Endothelial cell of umbilical vein (primary cell): ENCODE results near the gene OPRL1. TPM values are rescaled to one million over a fixed set of nuclear protein-coding genes. Genes with fewer than 3 reads are reported as not detected.

Experiments used
- BruUV-seq: library from RNA; stranded (reverse); fragments of 400-500 nt; replicated peaks from 2 replicates; lab custom pipeline; 2021; lab: Mats Ljungman, UMichigan
- CTCF ChIA-PET: fragments of 300-600, 350-600 bp; sonication (Branson Sonifier 250); formaldehyde crosslinking; loops from one replicate; lab custom pipeline; 2021; ENCODE audit warnings: antibody characterized with exemption, inconsistent platforms; lab: Charles Lee
- POLR2A ChIA-PET: fragments of 300-600, 350-600 bp; sonication (Branson Sonifier 250); formaldehyde crosslinking; loops from one replicate; lab custom pipeline; 2021; ENCODE audit warnings: antibody characterized with exemption, inconsistent platforms; lab: Charles Lee
- DNase-seq: peaks from one replicate; pipeline ENCODE4 v3.0.0-alpha.2; 2011; ENCODE audit warnings: low read depth, low spot score
- FAIRE-seq: peaks from 2 replicates; lab custom pipeline; 2011; peaks lifted over from hg19 to GRCh38; lab: Jason Lieb, UNC
- H2AFZ ChIP-seq: 2 replicates; pipeline ENCODE4 v1.6.0; 2012; ENCODE audit warnings: low read depth, low read length, control low read depth, inconsistent platforms
- H3K27ac ChIP-seq: 2 replicates; pipeline ENCODE4 v1.5.1; 2011; ENCODE audit warnings: low read depth, mild to moderate bottlenecking, control low read depth, low read length, moderate library complexity; ENCODE audit not compliant: insufficient read depth
- H3K27me3 ChIP-seq, 2 experiments: 2 replicates each; pipeline versions ENCODE4 v1.6.0 to v1.6.1; 2011; ENCODE audit warnings: low read length in 2 of 2, mixed read lengths in 1 of 2; ENCODE audit not compliant: control insufficient read depth in 2 of 2, insufficient read depth in 2 of 2
- H3K36me3 ChIP-seq, 2 experiments: 2 replicates in 1 of 2; 3 replicates in 1 of 2; pipeline ENCODE4 v1.5.1; 2011; ENCODE audit warnings: low read length in 2 of 2, mild to moderate bottlenecking in 1 of 2, moderate library complexity in 1 of 2; ENCODE audit not compliant: control insufficient read depth in 2 of 2, insufficient read depth in 2 of 2; ENCODE audit errors: extremely low read depth in 1 of 2
- H3K4me1 ChIP-seq: 3 replicates; pipeline ENCODE4 v1.5.1; 2011; ENCODE audit warnings: mild to moderate bottlenecking, low read length; ENCODE audit not compliant: control insufficient read depth, insufficient read depth; ENCODE audit errors: extremely low read depth
- H3K4me2 ChIP-seq: 2 replicates; pipeline ENCODE4 v1.6.1; 2011; ENCODE audit warnings: low read length, control low read depth, mixed read lengths; ENCODE audit not compliant: insufficient read depth
- H3K4me3 ChIP-seq, 3 experiments: fragments of 200-600 bp in 1 of 3; sonication (generic), shearing (Covaris generic) in 1 of 3; replicated peaks in 1 of 3; 2 replicates each; pipeline ENCODE4 v1.5.1; 2011 to 2016; ENCODE audit warnings: control low read depth in 3 of 3, low read length in 3 of 3, mild to moderate bottlenecking in 2 of 3, inconsistent platforms in 1 of 3, low read depth in 1 of 3, moderate library complexity in 1 of 3; ENCODE audit not compliant: insufficient read depth in 1 of 3
- H3K79me2 ChIP-seq: 2 replicates; pipeline ENCODE4 v1.6.0; 2012; ENCODE audit warnings: low read length, inconsistent platforms; ENCODE audit not compliant: control insufficient read depth, insufficient read depth
- H3K9ac ChIP-seq: replicated peaks from 2 replicates; pipeline ENCODE3; 2011; ENCODE audit warnings: low read length, control low read depth; ENCODE audit not compliant: insufficient read depth; ENCODE audit errors: extremely low read depth
- H3K9me1 ChIP-seq: replicated peaks from 3 replicates; pipeline ENCODE4 v1.6.0; 2011; ENCODE audit warnings: mild to moderate bottlenecking, low read length; ENCODE audit not compliant: control insufficient read depth, insufficient read depth; ENCODE audit errors: extremely low read depth
- H3K9me3 ChIP-seq: replicated peaks from 2 replicates; pipeline ENCODE4 v1.5.1; 2012; ENCODE audit warnings: low read length, inconsistent platforms; ENCODE audit not compliant: control insufficient read depth, insufficient read depth
- H4K20me1 ChIP-seq: replicated peaks from 2 replicates; pipeline ENCODE3; 2011; ENCODE audit warnings: mild to moderate bottlenecking, low read length; ENCODE audit not compliant: control insufficient read depth, insufficient read depth; ENCODE audit errors: extremely low read depth
- EZH2 ChIP-seq: IDR thresholded peaks from 2 replicates; pipeline ENCODE4 v1.6.1; 2012; ENCODE audit warnings: borderline replicate concordance, low read depth, mild to moderate bottlenecking, moderate library complexity, low read length, inconsistent platforms; ENCODE audit not compliant: severe bottlenecking
- FOS ChIP-seq: IDR thresholded peaks from 2 replicates; pipeline ENCODE4 v1.6.1; 2011; ENCODE audit warnings: mild to moderate bottlenecking, low read length, moderate library complexity, borderline replicate concordance; ENCODE audit not compliant: insufficient read depth
- GATA2 ChIP-seq: IDR thresholded peaks from 2 replicates; pipeline ENCODE4 v1.7.0; 2011; ENCODE audit warnings: low read depth, mild to moderate bottlenecking, moderate library complexity, mixed read lengths, low read length; ENCODE audit not compliant: insufficient read length, insufficient read depth
- JUN ChIP-seq: IDR thresholded peaks from 2 replicates; pipeline ENCODE4 v1.6.1; 2011; ENCODE audit warnings: borderline replicate concordance, low read depth; ENCODE audit not compliant: insufficient read length, insufficient read depth
- MYC ChIP-seq: IDR thresholded peaks from one replicate; pipeline ENCODE4 v1.6.1; 2011; ENCODE audit warnings: mild to moderate bottlenecking, low read depth, low read length
- POLR2A ChIP-seq: IDR thresholded peaks from 2 replicates; pipeline ENCODE4 v1.6.1; 2012; ENCODE audit warnings: low read depth, mild to moderate bottlenecking, control low read depth, low read length
- POLR2AphosphoS5 ChIP-seq: IDR thresholded peaks from 2 replicates; pipeline ENCODE4 v1.6.1; 2012; ENCODE audit warnings: low read depth, mild to moderate bottlenecking, control low read depth, low read length, moderate library complexity; ENCODE audit not compliant: insufficient read depth
- dilution Hi-C: fragments of 300-500 bp; cut with MboI; formaldehyde crosslinking; loops from one replicate; pipeline ENCODE4 v1.15.0; 2019; ENCODE audit warnings: low sequenced_read_pairs; ENCODE audit not compliant: extremely low pct_ligation_motif_present
- intact Hi-C: fragments of 100-400 bp; cut with micrococcal nuclease; formaldehyde crosslinking; loops from one replicate; pipeline ENCODE4 v1.10.0; 2022
- polyA plus RNA-seq, 4 experiments: library from polyadenylated mRNA; depleted of rRNA in 3 of 4; stranded (reverse) in 3 of 4; unstranded in 1 of 4; fragments of >200 nt; gene quantifications; 2 replicates each; pipeline versions ENCODE4 v1.2.1 to v1.2.3, GENCODE V29; 2011 to 2012; ENCODE audit warnings: missing spikeins in 1 of 4
- total RNA-seq: library from RNA; stranded (reverse); gene quantifications from 2 replicates; pipeline ENCODE4 v1.2.3, GENCODE V29; 2021
- TF ChIP-seq, protein P1 (sequence below): IDR thresholded peaks from 2 replicates; pipeline ENCODE4 v1.6.1; 2011; ENCODE audit not compliant: insufficient read depth, insufficient read length
- TF ChIP-seq, protein P2 (sequence below), 2 donors: IDR thresholded peaks; 1 replicate in 1 of 2; 2 replicates in 1 of 2; pipeline ENCODE4 v1.5.1; 2011; ENCODE audit warnings: low read length in 2 of 2, mild to moderate bottlenecking in 2 of 2, moderate library complexity in 2 of 2, control low read depth in 1 of 2, inconsistent platforms in 1 of 2, low read depth in 1 of 2; ENCODE audit not compliant: insufficient read depth in 1 of 2; ENCODE audit errors: extremely low read depth in 1 of 2

The OPRL1 gene
- total and polyA plus RNA-seq, 2 donors (not counting 3 experiments of a cell fraction or from before 2014, with no cell fraction given) = 1.9 to 2.0 TPM

DNA sequence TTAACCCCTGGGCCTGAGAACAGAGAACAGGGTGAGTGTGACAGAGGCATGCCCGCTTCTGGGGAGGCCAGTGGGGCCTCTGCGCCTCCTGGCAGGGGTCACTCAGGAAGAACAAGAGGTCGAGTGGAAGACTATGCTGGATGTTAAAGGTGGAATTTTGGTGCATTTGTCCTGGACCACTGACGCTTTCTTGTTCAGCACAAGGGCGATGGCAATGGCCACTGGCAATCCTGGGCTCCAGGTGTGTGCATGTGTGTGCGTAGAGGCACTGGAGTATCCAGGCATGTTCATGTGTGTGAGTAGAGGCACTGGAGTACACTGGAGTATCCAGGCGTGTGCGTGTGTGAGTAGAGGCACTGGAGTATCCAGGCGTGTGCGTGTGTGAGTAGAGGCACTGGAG lies 51.0 kb downstream of the OPRL1 start:
- no peak for TF ChIP-seq EZH2
- TF ChIP-seq, protein P1, sequence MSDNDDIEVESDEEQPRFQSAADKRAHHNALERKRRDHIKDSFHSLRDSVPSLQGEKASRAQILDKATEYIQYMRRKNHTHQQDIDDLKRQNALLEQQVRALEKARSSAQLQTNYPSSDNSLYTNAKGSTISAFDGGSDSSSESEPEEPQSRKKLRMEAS = no peak
- no peak for TF ChIP-seq POLR2A
- TF ChIP-seq JUN = no peak
- no peak for TF ChIP-seq MYC
- no peak for TF ChIP-seq GATA2
- TF ChIP-seq POLR2AphosphoS5 = no peak
- TF ChIP-seq FOS = no peak
- TF ChIP-seq, protein P2, sequence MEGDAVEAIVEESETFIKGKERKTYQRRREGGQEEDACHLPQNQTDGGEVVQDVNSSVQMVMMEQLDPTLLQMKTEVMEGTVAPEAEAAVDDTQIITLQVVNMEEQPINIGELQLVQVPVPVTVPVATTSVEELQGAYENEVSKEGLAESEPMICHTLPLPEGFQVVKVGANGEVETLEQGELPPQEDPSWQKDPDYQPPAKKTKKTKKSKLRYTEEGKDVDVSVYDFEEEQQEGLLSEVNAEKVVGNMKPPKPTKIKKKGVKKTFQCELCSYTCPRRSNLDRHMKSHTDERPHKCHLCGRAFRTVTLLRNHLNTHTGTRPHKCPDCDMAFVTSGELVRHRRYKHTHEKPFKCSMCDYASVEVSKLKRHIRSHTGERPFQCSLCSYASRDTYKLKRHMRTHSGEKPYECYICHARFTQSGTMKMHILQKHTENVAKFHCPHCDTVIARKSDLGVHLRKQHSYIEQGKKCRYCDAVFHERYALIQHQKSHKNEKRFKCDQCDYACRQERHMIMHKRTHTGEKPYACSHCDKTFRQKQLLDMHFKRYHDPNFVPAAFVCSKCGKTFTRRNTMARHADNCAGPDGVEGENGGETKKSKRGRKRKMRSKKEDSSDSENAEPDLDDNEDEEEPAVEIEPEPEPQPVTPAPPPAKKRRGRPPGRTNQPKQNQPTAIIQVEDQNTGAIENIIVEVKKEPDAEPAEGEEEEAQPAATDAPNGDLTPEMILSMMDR (IDR thresholded peaks at IDR 0.05; ENCODE audit: extremely low read depth in 1 of 2, insufficient read depth in 1 of 2, low read depth in 1 of 2, low read length in 2 of 2) = no peak
- Histone ChIP-seq H3K4me1 (no peaks in the 10 kb centered on the region), H3K79me2 (no peaks in the 10 kb centered on the region), H3K27ac (no peak overlapping the region), H4K20me1 (no peaks in the 10 kb centered on the region), H3K27me3 (peaks cover 0 to 6% of the 10 kb centered on the region in 2 experiments), H2AFZ (no peak overlapping the region), H3K36me3 (no peaks in the 10 kb centered on the region), H3K9me1 (no peaks in the 10 kb centered on the region), H3K9me3 (no peaks in the 10 kb centered on the region), H3K9ac (no peak overlapping the region), H3K4me3 (no peak overlapping the region), H3K4me2 (no peak overlapping the region)
- DNase-seq (no peak), FAIRE-seq (no peak)
- POLR2A ChIA-PET = no interaction called here
- dilution Hi-C loops (no loop called here), intact Hi-C loops (no loop called here)
- CTCF ChIA-PET = interaction anchor here (1.0 kb wide), 1 partner anchor 47 kb away, joined by 5 read pairs; no protein-coding TSS in a partner anchor
- no TSS peak for BruUV-seq
